T-helper 1 cell treated with Interleukin-12 subunit alpha and Interleukin-12 subunit beta and Interleukin-4 antibody, amounts not matched to agents 30 ng/mL and 1 ng/mL, for 36 hours (primary cell): Measurements from ENCODE around the gene MC5R. TPM values are rescaled to one million over a fixed set of nuclear protein-coding genes. Genes with fewer than 3 reads are reported as not detected.

Source experiments
- intact Hi-C: fragments of 100-400 bp; cut with micrococcal nuclease; formaldehyde crosslinking; loops from one replicate; pipeline ENCODE4 v1.15.1; 2024
- total RNA-seq: library from RNA; stranded (reverse); gene quantifications from 2 replicates; pipeline ENCODE4 v1.2.3, GENCODE V29; 2022

The MC5R gene
- 0.15 TPM in 1 of 2 replicates, not detected in the other for total RNA-seq

DNA sequence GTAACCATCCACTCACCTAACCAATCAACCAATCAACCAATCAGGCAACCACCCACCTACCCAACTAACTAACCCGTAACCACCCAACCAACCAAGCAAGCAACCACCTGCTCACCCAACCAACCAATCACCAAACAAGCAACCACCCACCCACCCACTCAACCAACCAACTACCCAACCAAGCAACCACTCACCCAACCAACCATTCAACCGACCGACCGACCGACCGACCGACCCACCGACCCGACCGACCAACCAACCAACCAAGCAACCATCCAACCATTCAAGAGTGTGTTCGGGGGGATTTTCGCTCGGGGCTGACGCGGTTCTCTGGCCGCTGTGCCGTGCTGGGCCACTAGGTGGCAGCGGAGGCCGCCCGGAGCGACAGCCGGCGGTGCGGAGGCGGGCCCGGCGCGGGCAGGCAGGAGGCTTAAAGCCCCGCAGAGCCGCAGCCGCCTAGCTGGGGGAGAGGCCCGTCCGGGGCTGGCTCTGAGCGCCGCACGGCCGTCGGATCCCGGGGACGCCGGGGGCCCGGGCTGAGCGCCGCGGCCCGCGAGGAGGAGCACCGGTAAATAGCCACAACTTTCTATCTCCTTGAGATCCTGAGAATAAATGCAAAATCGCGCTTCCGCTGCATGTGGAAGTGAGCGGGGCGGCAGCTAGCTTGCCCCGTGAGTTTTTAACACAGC, at the start of gene MC5R:
MC5R (plus strand) TSS at position 443 of the 689 bp plus-strand sequence. CDS start 1,617 bp downstream, outside the sequence.
- intact Hi-C loops, result loop anchor here (1.0 to 10.0 kb wide), 2 partner anchors 262 to 591 kb away; no protein-coding TSS in a partner anchor

- intact Hi-C loops, result no loop called here
Observed at GRCh38 chr18:13775058-13775457, 48.9 kb upstream of the MC5R start.

DNA sequence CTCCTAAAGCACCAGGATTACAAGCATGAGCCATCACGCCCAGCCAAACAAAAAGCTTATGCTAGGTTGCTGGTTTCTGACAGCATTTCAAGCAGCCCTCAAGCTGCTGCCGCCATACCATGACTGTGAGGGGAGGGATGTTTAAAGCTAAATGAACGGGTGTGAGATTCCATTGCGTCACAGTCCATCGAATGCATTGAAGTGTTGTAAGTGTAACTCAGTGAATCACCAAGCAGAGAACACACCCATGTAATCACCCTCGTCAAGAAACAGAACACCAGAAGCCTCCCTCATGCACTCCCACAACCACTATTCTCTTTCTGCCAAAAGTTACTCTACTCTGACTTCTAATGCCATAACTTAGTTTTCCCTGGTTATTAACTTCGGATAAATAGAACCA, 32.8 kb upstream of the MC5R start:
- intact Hi-C loops, result no loop called here

DNA sequence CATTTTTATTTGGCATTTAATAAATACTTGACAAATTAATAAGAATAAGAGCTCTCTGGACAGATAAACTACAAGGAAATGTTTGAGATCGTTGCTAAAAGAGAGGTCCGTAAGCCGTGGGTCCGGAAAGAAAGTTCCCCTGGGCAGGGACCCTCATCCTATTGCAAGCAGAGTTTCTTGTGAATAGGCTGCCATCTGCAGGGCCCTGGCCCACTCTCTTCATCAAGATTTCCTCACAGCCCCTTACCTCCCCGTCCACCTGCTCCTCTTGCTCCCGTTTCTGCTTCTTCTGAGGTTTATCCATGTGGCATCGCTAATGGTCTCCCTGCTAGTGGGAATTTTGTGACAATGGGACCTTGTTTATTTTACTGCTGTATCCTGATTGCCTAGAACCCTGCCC, 30.1 kb upstream of the MC5R start:
- intact Hi-C loops, result no loop called here

GRCh38 chr18:13796515-13796914, 27.4 kb upstream of the MC5R start:
- intact Hi-C loops, result no loop called here

GRCh38 chr18:13797157-13797611, 26.8 kb upstream of the MC5R start:
- intact Hi-C loops, result no loop called here

- intact Hi-C loops, result no loop called here
Observed at GRCh38 chr18:13799396-13799795, 24.6 kb upstream of the MC5R start.

DNA sequence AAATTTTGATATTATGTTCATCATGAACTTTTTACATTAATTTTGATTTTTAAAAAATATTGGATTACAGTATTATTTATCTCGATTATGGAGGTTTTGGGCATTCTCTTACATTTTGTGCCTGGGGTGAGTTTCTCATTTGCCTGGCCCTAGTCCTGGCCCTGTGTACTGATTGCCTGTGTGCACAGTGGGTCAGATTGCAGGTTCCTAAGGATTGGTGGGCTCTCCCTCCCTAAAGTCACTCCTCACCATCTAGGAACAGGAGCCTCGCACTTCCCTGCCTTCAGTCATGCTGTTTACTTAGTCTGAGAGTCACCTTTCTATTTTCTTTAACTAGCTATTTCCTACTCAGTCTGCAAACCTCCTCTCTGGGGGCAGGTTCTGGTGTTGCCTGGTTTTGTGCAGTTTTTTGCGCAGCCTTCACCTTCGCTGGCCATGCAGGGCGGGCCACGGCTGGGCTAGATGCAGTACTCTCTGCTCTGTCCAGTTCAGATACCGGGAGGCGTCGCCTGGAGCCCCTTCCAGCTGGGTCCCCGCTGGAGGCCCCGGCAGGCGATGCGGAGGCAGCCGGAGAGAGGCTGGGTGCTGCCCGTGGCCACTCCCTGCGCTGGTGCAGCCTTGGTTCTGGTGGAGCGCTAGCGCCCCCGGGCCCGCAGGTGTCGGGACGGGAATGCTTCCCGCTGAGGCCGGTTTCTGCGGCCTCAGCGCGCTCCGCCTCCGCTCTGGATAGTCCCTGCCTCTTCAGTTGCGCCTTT, 23.3 kb upstream of the MC5R start:
- intact Hi-C loops, result loop anchor here (2.0 kb wide), 1 partner anchor 584 kb away; no protein-coding TSS in a partner anchor

DNA sequence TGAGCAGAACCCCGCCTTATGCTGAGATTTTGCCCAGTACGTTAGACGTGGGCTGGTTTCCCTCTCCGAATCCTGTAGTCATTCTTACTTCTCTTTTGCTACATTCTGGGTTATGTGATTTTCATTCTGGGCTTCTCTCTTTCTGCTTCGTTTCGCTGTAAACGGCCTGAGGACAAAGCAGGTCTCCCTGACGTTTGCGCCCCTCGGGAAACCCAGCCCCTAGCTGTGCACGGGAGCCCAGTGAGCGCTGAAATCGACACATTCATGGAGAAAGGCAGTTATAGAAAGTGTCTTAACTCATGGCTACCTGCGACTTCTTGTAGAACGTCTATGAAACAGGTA, 22.7 kb upstream of the MC5R start:
- intact Hi-C loops, result loop anchor here (2.0 kb wide), 1 partner anchor 584 kb away; no protein-coding TSS in a partner anchor

DNA sequence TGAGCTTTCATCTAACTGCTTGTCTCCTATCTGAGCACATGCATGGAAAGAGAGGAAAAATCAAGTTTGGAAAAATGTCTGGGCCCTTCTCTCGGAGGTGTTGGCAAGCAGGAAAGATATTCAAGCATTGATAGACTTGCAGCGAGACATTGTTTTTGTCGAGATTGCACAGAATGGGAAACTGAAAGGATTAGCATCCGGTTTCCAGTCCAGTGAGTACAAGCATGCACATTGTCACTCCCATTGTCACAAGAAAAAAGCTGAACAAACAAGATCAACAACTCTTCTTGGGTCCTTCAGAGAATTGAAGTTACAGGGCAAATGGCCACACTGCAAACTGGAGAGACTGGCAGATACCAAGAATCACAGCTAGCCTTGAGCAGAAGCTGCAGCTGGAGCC, 19.6 kb upstream of the MC5R start:
- intact Hi-C loops, result no loop called here

- intact Hi-C loops, result no loop called here
Observed at GRCh38 chr18:13808294-13809042, 15.5 kb upstream of the MC5R start.

GRCh38 chr18:13809043-13809430, 14.9 kb upstream of the MC5R start:
- intact Hi-C loops, result no loop called here

DNA sequence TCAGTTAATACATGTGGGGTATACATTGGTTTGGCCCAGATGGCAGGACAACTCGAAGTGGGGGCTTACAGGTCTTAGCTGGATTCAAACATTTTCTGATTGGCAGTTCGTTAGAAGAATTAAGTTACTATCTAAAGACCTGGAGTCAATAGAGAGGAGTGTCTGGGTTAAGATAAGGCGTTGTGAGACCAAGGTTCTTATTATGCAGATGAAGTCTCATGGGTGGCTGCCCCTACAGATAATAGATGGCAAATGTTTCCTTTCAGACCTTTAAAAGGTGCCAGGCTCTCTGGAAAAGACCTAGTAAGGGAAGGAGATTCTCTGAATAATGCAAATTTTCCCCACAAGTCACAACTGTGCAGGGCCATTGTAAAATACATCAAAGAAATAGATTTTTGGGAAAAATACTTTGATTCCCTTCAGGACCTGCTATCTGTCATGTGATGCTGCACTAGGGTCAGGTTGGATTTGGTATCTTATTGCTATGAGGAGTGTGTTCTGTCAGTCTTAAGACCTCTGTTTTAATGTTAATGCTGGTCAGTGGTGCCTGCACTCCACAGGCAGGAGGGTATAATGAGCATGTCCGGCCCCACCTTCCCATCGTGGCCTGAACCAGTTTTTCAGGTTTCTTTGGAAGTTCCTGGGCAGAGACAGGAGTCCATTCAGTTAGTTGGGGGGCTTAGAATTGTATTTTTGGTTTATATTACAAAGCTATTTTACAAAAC, 14.3 kb upstream of the MC5R start:
- intact Hi-C loops, result loop anchor here (5.0 to 10.0 kb wide), 2 partner anchors 252 to 585 kb away; no protein-coding TSS in a partner anchor

DNA sequence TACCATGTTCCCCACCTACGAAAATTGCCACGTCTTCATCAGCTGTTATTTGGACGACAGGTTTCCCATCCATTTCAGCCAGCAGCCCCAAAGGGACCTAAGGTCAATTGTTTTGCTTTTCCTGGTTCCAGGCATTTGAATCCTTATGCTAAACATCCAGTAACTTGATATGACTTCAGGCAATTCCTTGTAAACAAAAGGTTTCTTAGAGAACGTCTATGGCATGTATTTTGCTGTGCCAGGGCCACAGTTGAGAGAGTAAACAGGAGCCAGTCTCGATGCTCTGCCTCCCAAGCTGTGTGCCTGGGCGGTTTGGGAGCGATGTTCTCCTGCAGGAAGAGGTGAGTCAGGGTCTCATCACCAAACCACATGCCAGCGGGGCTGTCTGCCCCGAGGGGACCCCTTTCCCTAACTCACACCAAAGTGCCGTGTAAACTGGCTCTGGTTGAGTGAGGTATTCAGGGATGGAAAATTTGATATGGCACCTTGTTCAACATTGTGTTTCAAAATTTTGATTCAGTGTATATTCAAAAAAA, 12.9 kb upstream of the MC5R start:
- intact Hi-C loops, result loop anchor here (5.0 to 10.0 kb wide), 2 partner anchors 254 to 584 kb away; no protein-coding TSS in a partner anchor

- intact Hi-C loops, result loop anchor here (5.0 to 10.0 kb wide), 2 partner anchors 255 to 583 kb away; no protein-coding TSS in a partner anchor
Observed at GRCh38 chr18:13811993-13812392, 12.0 kb upstream of the MC5R start.

DNA sequence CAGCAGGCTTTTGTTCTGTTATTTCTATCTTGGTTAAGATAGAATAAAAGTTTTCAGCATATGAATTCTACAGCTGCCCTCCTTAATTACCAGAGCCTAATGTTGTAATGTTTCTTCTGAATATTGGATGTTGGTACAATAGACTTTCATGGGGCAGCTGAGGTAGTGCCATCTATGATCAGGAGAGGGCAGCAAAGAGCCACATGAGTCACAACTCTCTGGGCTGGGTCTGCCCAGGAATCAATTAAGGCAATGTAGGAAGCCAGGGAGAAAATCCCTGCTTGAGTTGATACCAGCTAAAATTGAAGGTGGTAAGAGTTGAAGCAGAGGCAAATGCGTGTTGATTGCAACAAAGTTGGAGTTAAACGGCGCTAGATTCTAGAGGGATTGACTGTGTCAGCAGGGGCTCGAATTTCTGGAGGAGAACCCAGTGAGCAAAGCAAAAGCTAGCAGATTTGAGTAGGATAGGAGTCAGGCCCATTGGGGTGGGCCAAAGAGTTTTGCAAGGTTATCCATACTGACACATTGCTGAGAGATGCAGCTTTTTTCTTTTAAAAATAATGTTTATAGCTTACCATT, 10.6 kb upstream of the MC5R start:
- intact Hi-C loops, result loop anchor here (1.0 to 10.0 kb wide), 3 partner anchors 256 to 581 kb away; no protein-coding TSS in a partner anchor

DNA sequence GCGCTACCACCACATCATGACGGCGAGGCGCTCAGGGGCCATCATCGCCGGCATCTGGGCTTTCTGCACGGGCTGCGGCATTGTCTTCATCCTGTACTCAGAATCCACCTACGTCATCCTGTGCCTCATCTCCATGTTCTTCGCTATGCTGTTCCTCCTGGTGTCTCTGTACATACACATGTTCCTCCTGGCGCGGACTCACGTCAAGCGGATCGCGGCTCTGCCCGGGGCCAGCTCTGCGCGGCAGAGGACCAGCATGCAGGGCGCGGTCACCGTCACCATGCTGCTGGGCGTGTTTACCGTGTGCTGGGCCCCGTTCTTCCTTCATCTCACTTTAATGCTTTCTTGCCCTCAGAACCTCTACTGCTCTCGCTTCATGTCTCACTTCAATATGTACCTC, 2.3 kb downstream of the MC5R start:
- intact Hi-C loops, result loop anchor here (10.0 kb wide), 1 partner anchor 589 kb away; no protein-coding TSS in a partner anchor

- intact Hi-C loops, result no loop called here
Observed at GRCh38 chr18:13831864-13832508, 8.0 kb downstream of the MC5R start.

GRCh38 chr18:13834496-13835015, 10.6 kb downstream of the MC5R start:
- intact Hi-C loops, result no loop called here
